Keratinocyte (primary cell): ENCODE measurements around the gene TENT5A. TPM values are rescaled to one million over a fixed set of nuclear protein-coding genes. Genes with fewer than 3 reads are reported as not detected.

ENCODE experiments used
- DNase-seq: peaks from one replicate; pipeline ENCODE4 v3.0.0-alpha.2; 2011; ENCODE audit warnings: low read depth, missing footprints, low spot score
- FAIRE-seq: peaks from 2 replicates; lab custom pipeline; 2011; peaks lifted over from hg19 to GRCh38; lab: Jason Lieb, UNC
- H2AFZ ChIP-seq: 2 replicates; pipeline ENCODE4 v1.6.0; 2012; ENCODE audit warnings: low read length, control low read depth, inconsistent platforms; ENCODE audit not compliant: control insufficient read depth
- H3K27ac ChIP-seq: 2 replicates; pipeline ENCODE4 v1.5.1; 2011; ENCODE audit warnings: low read length; ENCODE audit not compliant: control insufficient read depth, insufficient read depth
- H3K27me3 ChIP-seq: 3 replicates; pipeline ENCODE4 v1.6.0; 2011; ENCODE audit warnings: low read length; ENCODE audit not compliant: control insufficient read depth, insufficient read depth; ENCODE audit errors: extremely low read depth
- H3K36me3 ChIP-seq, 2 experiments: 2 replicates in 1 of 2; 3 replicates in 1 of 2; pipeline ENCODE4 v1.5.1; 2011; ENCODE audit warnings: low read length in 2 of 2, mild to moderate bottlenecking in 1 of 2; ENCODE audit not compliant: control insufficient read depth in 2 of 2, insufficient read depth in 2 of 2; ENCODE audit errors: extremely low read depth in 1 of 2
- H3K4me1 ChIP-seq: 3 replicates; pipeline ENCODE4 v1.5.1; 2011; ENCODE audit warnings: low read length; ENCODE audit not compliant: control insufficient read depth, insufficient read depth; ENCODE audit errors: extremely low read depth
- H3K4me2 ChIP-seq: 3 replicates; pipeline ENCODE4 v1.6.0; 2011; ENCODE audit warnings: low read depth, low read length; ENCODE audit not compliant: control insufficient read depth, insufficient read depth; ENCODE audit errors: extremely low read depth
- H3K4me3 ChIP-seq, 3 experiments: fragments of 200-600 bp in 1 of 3; sonication (generic) in 1 of 3; 2 replicates in 2 of 3; 3 replicates in 1 of 3; pipeline ENCODE4 v1.5.1; 2011 to 2016; ENCODE audit warnings: low read length in 3 of 3, mild to moderate bottlenecking in 3 of 3, control low read depth in 2 of 3, inconsistent platforms in 1 of 3, low read depth in 1 of 3, mixed read lengths in 1 of 3, mixed run types in 1 of 3, moderate library complexity in 1 of 3; ENCODE audit not compliant: control insufficient read depth in 2 of 3, insufficient read depth in 2 of 3; ENCODE audit errors: extremely low read depth in 1 of 3
- H3K79me2 ChIP-seq: 2 replicates; pipeline ENCODE4 v1.6.0; 2012; ENCODE audit warnings: low read length; ENCODE audit not compliant: control insufficient read depth, insufficient read depth
- H3K9ac ChIP-seq: 3 replicates; pipeline ENCODE4 v1.6.0; 2011; ENCODE audit warnings: low read length; ENCODE audit not compliant: control insufficient read depth, insufficient read depth; ENCODE audit errors: extremely low read depth
- H3K9me1 ChIP-seq: 3 replicates; pipeline ENCODE4 v1.6.0; 2011; ENCODE audit warnings: low read length; ENCODE audit not compliant: control insufficient read depth, insufficient read depth; ENCODE audit errors: extremely low read depth
- H3K9me3 ChIP-seq: 2 replicates; pipeline ENCODE4 v1.5.1; 2012; ENCODE audit warnings: low read depth, low read length; ENCODE audit not compliant: control insufficient read depth
- H4K20me1 ChIP-seq: 3 replicates; pipeline ENCODE4 v1.6.0; 2011; ENCODE audit warnings: low read length; ENCODE audit not compliant: control insufficient read depth, insufficient read depth; ENCODE audit errors: extremely low read depth
- EZH2 ChIP-seq: IDR thresholded peaks from one replicate; pipeline ENCODE4 v1.6.1; 2012; ENCODE audit warnings: inconsistent platforms, mild to moderate bottlenecking, low read length, moderate library complexity
- dilution Hi-C: fragments of 300-500 bp; cut with MboI; formaldehyde crosslinking; loops from one replicate; pipeline ENCODE4 v1.7.0; 2020; ENCODE audit warnings: low sequenced_read_pairs; ENCODE audit not compliant: extremely low pct_ligation_motif_present
- polyA plus RNA-seq, 5 experiments: library from polyadenylated mRNA; depleted of rRNA in 3 of 5; stranded (reverse) in 3 of 5; stranded (forward) in 1 of 5; unstranded in 1 of 5; fragments of >200 nt; gene quantifications; 1 replicate in 1 of 5; 2 replicates in 3 of 5; 3 replicates in 1 of 5; pipeline versions ENCODE4 v1.2.1 to v1.2.3, GENCODE V29; 2011 to 2012; ENCODE audit warnings: missing spikeins in 2 of 5, low read depth in 1 of 5, low replicate concordance in 1 of 5
- TF ChIP-seq, protein P1 (sequence below), 3 experiments: IDR thresholded peaks in 1 of 3; conservative IDR thresholded peaks in 1 of 3; optimal IDR thresholded peaks in 1 of 3; 2 replicates in 2 of 3; 3 replicates in 1 of 3; pipeline versions ENCODE3 to v1.5.1; 2011; ENCODE audit warnings: low read length in 3 of 3, mild to moderate bottlenecking in 3 of 3, moderate library complexity in 2 of 3, control low read depth in 1 of 3, inconsistent platforms in 1 of 3; ENCODE audit not compliant: insufficient read depth in 2 of 3; ENCODE audit errors: extremely low read depth in 1 of 3

The TENT5A gene
- polyA plus RNA-seq, 1 donor (not counting 4 experiments of a cell fraction or from before 2014, with no cell fraction given): 1.6 TPM

DNA sequence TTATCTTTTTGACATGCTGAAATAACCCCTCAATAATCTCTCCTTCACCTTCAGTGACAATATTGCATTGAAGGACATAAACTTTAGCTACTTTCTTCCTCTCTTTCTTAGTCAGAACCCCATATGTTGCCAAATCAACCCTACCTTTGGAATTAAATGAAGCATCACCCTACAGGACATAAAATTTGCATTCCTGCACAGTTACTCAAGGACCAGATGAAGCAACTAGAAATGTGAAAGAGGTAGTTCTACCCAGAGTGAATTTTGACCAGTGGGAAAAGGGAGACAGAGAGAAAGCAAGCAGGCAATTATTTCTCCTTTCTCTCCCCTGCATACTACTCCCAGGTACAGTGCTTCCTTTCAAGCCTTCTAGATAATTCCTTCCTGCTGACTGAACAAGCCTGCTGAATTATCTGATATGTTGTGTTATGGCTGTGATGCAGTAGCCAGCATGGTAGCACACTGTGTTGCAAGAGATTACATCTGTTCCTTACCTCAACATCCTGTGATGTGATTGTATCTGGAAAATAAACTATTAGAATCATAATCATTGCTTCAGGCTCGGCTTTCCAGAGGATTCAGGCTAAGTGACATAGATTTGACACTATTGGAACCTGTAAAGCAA is 16.6 kb downstream of the TENT5A start:
- no peaks in the 10 kb centered on the region for H3K36me3 ChIP-seq
- H3K4me3 ChIP-seq: no peak overlapping the region
- H3K4me2 ChIP-seq: no peak overlapping the region
- DNase-seq (no peak), FAIRE-seq (no peak)
- no peaks in the 10 kb centered on the region for H4K20me1 ChIP-seq
- H3K79me2 ChIP-seq: no peaks in the 10 kb centered on the region
- H3K9me1 ChIP-seq: no peaks in the 10 kb centered on the region
- H3K27ac ChIP-seq: no peak overlapping the region
- no peak overlapping the region for H3K9ac ChIP-seq
- H2AFZ ChIP-seq: no peak overlapping the region
- no peaks in the 10 kb centered on the region for H3K27me3 ChIP-seq
- no peak for TF ChIP-seq EZH2
- TF ChIP-seq, protein P1, sequence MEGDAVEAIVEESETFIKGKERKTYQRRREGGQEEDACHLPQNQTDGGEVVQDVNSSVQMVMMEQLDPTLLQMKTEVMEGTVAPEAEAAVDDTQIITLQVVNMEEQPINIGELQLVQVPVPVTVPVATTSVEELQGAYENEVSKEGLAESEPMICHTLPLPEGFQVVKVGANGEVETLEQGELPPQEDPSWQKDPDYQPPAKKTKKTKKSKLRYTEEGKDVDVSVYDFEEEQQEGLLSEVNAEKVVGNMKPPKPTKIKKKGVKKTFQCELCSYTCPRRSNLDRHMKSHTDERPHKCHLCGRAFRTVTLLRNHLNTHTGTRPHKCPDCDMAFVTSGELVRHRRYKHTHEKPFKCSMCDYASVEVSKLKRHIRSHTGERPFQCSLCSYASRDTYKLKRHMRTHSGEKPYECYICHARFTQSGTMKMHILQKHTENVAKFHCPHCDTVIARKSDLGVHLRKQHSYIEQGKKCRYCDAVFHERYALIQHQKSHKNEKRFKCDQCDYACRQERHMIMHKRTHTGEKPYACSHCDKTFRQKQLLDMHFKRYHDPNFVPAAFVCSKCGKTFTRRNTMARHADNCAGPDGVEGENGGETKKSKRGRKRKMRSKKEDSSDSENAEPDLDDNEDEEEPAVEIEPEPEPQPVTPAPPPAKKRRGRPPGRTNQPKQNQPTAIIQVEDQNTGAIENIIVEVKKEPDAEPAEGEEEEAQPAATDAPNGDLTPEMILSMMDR (optimal IDR thresholded peaks at IDR 0.05 in 1 of 3, IDR thresholded peaks at IDR 0.05 in 1 of 3, conservative IDR thresholded peaks at IDR 0.05 in 1 of 3; ENCODE audit: extremely low read depth in 1 of 3, insufficient read depth in 2 of 3, low read length in 3 of 3): no peak
- no peaks in the 10 kb centered on the region for H3K9me3 ChIP-seq
- dilution Hi-C loops: no loop called here
- peaks cover 4% of the 10 kb centered on the region for H3K4me1 ChIP-seq

DNA sequence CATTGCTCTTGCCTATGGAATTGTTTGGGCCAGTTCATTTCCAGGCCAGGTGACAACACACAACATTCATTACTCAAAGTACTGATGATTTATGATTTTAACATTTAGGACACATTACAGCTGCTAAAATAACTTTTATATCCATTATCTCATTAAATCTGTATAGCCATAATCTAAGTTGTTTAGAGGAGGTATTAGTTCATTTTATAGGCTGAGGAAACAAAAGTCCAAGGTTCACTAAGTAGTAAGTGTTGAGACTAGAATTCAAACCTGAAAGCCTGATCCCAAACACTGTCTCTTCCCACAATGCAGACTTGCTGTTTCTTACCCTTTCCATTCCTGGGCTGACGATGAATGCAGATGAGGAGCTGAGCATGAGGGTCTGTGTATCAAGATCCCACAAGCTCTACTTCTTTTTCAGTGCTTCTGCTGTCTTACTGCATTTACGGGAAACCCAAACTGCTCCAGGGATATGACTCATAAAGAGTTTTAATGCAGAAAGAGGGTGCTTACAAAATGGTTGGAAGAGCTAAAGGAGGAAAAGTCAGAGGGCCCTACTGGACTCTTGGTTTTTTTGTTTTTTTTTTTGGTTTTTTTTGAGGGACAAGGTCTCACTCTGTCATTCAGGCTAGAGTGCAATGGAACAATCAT is 17.9 kb downstream of the TENT5A start:
- Histone ChIP-seq H3K9ac (no peak overlapping the region), H3K9me3 (no peaks in the 10 kb centered on the region), H3K4me1 (peaks cover 4% of the 10 kb centered on the region), H3K79me2 (no peaks in the 10 kb centered on the region), H3K9me1 (no peaks in the 10 kb centered on the region), H3K4me2 (no peak overlapping the region), H3K36me3 (no peaks in the 10 kb centered on the region), H3K4me3 (no peak overlapping the region), H3K27ac (no peak overlapping the region), H3K27me3 (no peaks in the 10 kb centered on the region), H4K20me1 (no peaks in the 10 kb centered on the region), H2AFZ (no peak overlapping the region)
- no peak for FAIRE-seq
- no peak for DNase-seq
- TF ChIP-seq, protein P1 (optimal IDR thresholded peaks at IDR 0.05 in 1 of 3, IDR thresholded peaks at IDR 0.05 in 1 of 3, conservative IDR thresholded peaks at IDR 0.05 in 1 of 3; ENCODE audit: extremely low read depth in 1 of 3, insufficient read depth in 2 of 3, low read length in 3 of 3): no peak
- TF ChIP-seq EZH2: no peak
- dilution Hi-C loops: no loop called here
